HepG2 (cell line): ENCODE measurements around the gene TVP23A. TPM values are rescaled to one million over a fixed set of nuclear protein-coding genes. Genes with fewer than 3 reads are reported as not detected.

Source experiments
- CREBL2 ChIP-seq: sonication (generic); formaldehyde crosslinking; IDR thresholded peaks from 2 replicates; pipeline ENCODE4 v1.8.1; 2023; ENCODE audit warnings: missing genetic modification reagents, mild to moderate bottlenecking, borderline replicate concordance
- ETS1 ChIP-seq: sonication (generic); formaldehyde crosslinking; IDR thresholded peaks from 2 replicates; pipeline ENCODE4 v1.4.0; 2020; ENCODE audit warnings: missing genetic modification reagents
- SIN3B ChIP-seq: fragments of 150-350 bp; IDR thresholded peaks from 2 replicates; pipeline ENCODE4 v1.6.1; 2014; ENCODE audit warnings: low read length
- ZBTB40 ChIP-seq, 2 experiments: fragments of 450-650 bp in 1 of 2; sonication (generic) in 1 of 2; formaldehyde crosslinking in 1 of 2; IDR thresholded peaks; 2 replicates each; pipeline versions ENCODE4 v1.6.1 to v1.8.0; 2016 to 2022; ENCODE audit warnings: antibody characterized with exemption in 1 of 2, mild to moderate bottlenecking in 1 of 2, missing genetic modification reagents in 1 of 2
- ZBTB43 ChIP-seq: sonication (generic); formaldehyde crosslinking; conservative IDR thresholded peaks from 2 replicates; pipeline ENCODE4 v1.4.0; 2020; ENCODE audit warnings: missing genetic modification reagents
- ZNF136 ChIP-seq: sonication (generic); formaldehyde crosslinking; IDR thresholded peaks from 2 replicates; pipeline ENCODE4 v1.8.1; 2022; ENCODE audit warnings: low read depth, mild to moderate bottlenecking, moderate library complexity, missing genetic modification reagents
- ZNF17 ChIP-seq: sonication (generic); formaldehyde crosslinking; IDR thresholded peaks from 2 replicates; pipeline ENCODE4 v1.5.0; 2020; ENCODE audit warnings: mild to moderate bottlenecking, missing genetic modification reagents
- ZNF609 ChIP-seq: sonication (generic); formaldehyde crosslinking; IDR thresholded peaks from 2 replicates; pipeline ENCODE4 v1.4.0; 2020; ENCODE audit warnings: mild to moderate bottlenecking, missing genetic modification reagents, borderline replicate concordance
- ZNF670 ChIP-seq: sonication (generic); formaldehyde crosslinking; IDR thresholded peaks from 2 replicates; pipeline ENCODE4 v1.8.0; 2022; ENCODE audit warnings: mild to moderate bottlenecking, missing genetic modification reagents, borderline replicate concordance
- ZNF678 ChIP-seq: sonication (generic); formaldehyde crosslinking; IDR thresholded peaks from 2 replicates; pipeline ENCODE4 v1.4.0; 2020; ENCODE audit warnings: mild to moderate bottlenecking, missing genetic modification reagents
- polyA plus RNA-seq, 8 experiments: library from polyadenylated mRNA; depleted of rRNA in 3 of 8; stranded (reverse) in 7 of 8; unstranded in 1 of 8; fragments of >200 nt; fragmentation: Illumina TruSeq in 4 of 8; extraction: Trizol in 4 of 8; gene quantifications; 2 replicates each; pipeline versions ENCODE4 v1.2.1 to v1.2.3, GENCODE V29; 2011 to 2016; ENCODE audit warnings: low read depth in 4 of 8, missing spikeins in 1 of 8, mixed read lengths in 1 of 8; ENCODE audit not compliant: insufficient read depth in 1 of 8
- total RNA-seq, 5 experiments: library from RNA; depleted of rRNA; stranded (reverse); fragments of >200 nt; fragmentation: Illumina TruSeq; extraction: Trizol; gene quantifications; 2 replicates each; pipeline ENCODE4 v1.2.3, GENCODE V29; 2016; ENCODE audit warnings: low read depth in 1 of 5

The TVP23A gene
- total and polyA plus RNA-seq, 2 of the 13 experiments (the other 11 are each of a cell fraction or from before 2014, with no cell fraction given), result not detected

GRCh38 chr16:10728003-10728887 is 90.3 kb downstream of the TVP23A start (continued):
- TF ChIP-seq ZBTB40 (IDR thresholded peaks at IDR 0.05) (no peak), ZBTB40 (CRISPR knock-in tag; IDR thresholded peaks at IDR 0.05) (no peak), CREBL2 (CRISPR knock-in tag) (no peak), ZNF136 (CRISPR knock-in tag) (0 out of 2 replicates have a peak, but pooled peaks have one; percentile 12), ZNF678 (CRISPR knock-in tag) (no peak), ZNF670 (CRISPR knock-in tag) (0 out of 2 replicates have a peak, but pooled peaks have one; percentile 46), ZNF609 (peak; percentile 78), SIN3B (no peak), ZBTB43 (CRISPR knock-in tag) (0 out of 2 replicates have a peak, but pooled peaks have one; percentile 40), ETS1 (CRISPR knock-in tag) (no peak), ZNF17 (CRISPR knock-in tag) (no peak)
